ENCODE results near the gene CLIP2. TPM values are rescaled to one million over a fixed set of nuclear protein-coding genes. Genes with fewer than 3 reads are reported as not detected.
A peak's percentile ranks its signal among the peaks of the same experiment; 100 is the strongest.
"Not testable (repeated sequence)": the region's sequence is repeated elsewhere in the genome, so short reads cannot be mapped to it uniquely, and the experiment has no call there.

CLIP2 gene
- total and polyA plus RNA-seq, 2 of the 4 experiments (the other 2 are of a cell fraction) = 18.1 to 20.7 TPM

- Histone ChIP-seq H3K79me1 (ENCODE audit: low read depth in 1 of 2, low read length in 2 of 2) (no peaks in the 10 kb centered on the region), H2BK15ac (ENCODE audit: low read depth, low read length) (no peak overlapping the region), H4K5ac (ENCODE audit: low read depth, low read length) (no peak overlapping the region), H3K9me3 (ENCODE audit: control insufficient read depth, insufficient read depth, low read length) (no peaks in the 10 kb centered on the region), H3K18ac (ENCODE audit: low read depth, low read length) (no peak overlapping the region), H4K8ac (ENCODE audit: low read depth in 2 of 2, low read length in 2 of 2) (no peak overlapping the region), H2AFZ (replicated peaks; ENCODE audit: low read length, poor library complexity) (no peak overlapping the region), H3K27me3 (ENCODE audit: control insufficient read depth, insufficient read depth, low read length) (no peaks in the 10 kb centered on the region), H3K4ac (ENCODE audit: low read depth, low read length) (no peak overlapping the region), H4K20me1 (ENCODE audit: insufficient read depth, low read length) (no peaks in the 10 kb centered on the region), H3K56ac (ENCODE audit: extremely low read depth, insufficient read depth, low read length) (no peak overlapping the region), H3K14ac (replicated peaks; ENCODE audit: low read depth, low read length) (no peak overlapping the region), H3K9ac (ENCODE audit: low read depth, low read length) (no peak overlapping the region), H3K4me2 (ENCODE audit: low read depth, low read length) (no peak overlapping the region), H3K9me1 (ENCODE audit: insufficient read depth, low read length) (no peaks in the 10 kb centered on the region), H3K27ac (ENCODE audit: insufficient read depth, low read length) (no peak overlapping the region), H3K4me3 (ENCODE audit: insufficient read depth, low read depth, low read length) (no peak overlapping the region), H2BK120ac (ENCODE audit: low read depth, low read length) (no peak overlapping the region), H2AK5ac (ENCODE audit: low read depth, low read length) (0 out of 2 replicates have a peak overlapping the region, but pooled peaks have one; percentile 10), H4K91ac (ENCODE audit: insufficient read depth, low read depth, low read length) (no peak overlapping the region), H3K23ac (ENCODE audit: low read depth, low read length) (no peak overlapping the region), H2BK20ac (ENCODE audit: low read depth, low read length) (no peak overlapping the region), H3K36me3 (ENCODE audit: control insufficient read depth, insufficient read depth, low read length) (no peaks in the 10 kb centered on the region), H2AK9ac (replicated peaks; ENCODE audit: low read depth, low read length, poor library complexity) (no peak overlapping the region), H3K4me1 (ENCODE audit: control insufficient read depth, insufficient read depth, low read length) (peaks cover 1% of the 10 kb centered on the region; the same call in 1 of the 2 replicates), H2BK5ac (ENCODE audit: low read depth, low read length, poor library complexity, severe bottlenecking) (no peak overlapping the region)
- intact Hi-C loops (cut with micrococcal nuclease) = loop anchor here (10.0 kb wide), 1 partner anchor 256 kb away; no protein-coding TSS in a partner anchor
- in situ Hi-C loops (cut with MboI; ENCODE audit: low sequenced_read_pairs) = no loop called here
- TF ChIP-seq RAD21 (IDR thresholded peaks at IDR 0.05; ENCODE audit: low read length) (no peak), FOS (IDR thresholded peaks at IDR 0.05; ENCODE audit: low read depth, low read length) (no peak), MAFK (IDR thresholded peaks at IDR 0.05; ENCODE audit: low read depth, low read length) (no peak)
- BruUV-seq (replicated peaks) = no TSS peak
- CTCF ChIA-PET = no interaction called here
- DNase-seq = no peak
- no peak for ATAC-seq (ENCODE audit: low read depth)
- dilution Hi-C loops (cut with HindIII; ENCODE audit: low sequenced_read_pairs, unreplicated experiment) = no loop called here
- POLR2A ChIA-PET (ENCODE audit: unreplicated experiment) = no interaction called here
- WGBS, 2 experiments (ENCODE audit: extremely low coverage in 2 of 2, insufficient read length in 1 of 2) = 77% methylated on average over 10 of the region's 10 CpGs; no CpG with 5 or more reads in 1 of the 2 experiments
Observed at GRCh38 chr7:74418538-74418937, 129.3 kb downstream of the CLIP2 start.

GRCh38 chr7:74419232-74419631, 130.0 kb downstream of the CLIP2 start:
- H2BK20ac ChIP-seq (ENCODE audit: low read depth, low read length); H3K9me3 ChIP-seq (ENCODE audit: control insufficient read depth, insufficient read depth, low read length); H3K4me3 ChIP-seq (ENCODE audit: insufficient read depth, low read depth, low read length); H2AK5ac ChIP-seq (ENCODE audit: low read depth, low read length); H3K23ac ChIP-seq (ENCODE audit: low read depth, low read length); H2AK9ac ChIP-seq (replicated peaks; ENCODE audit: low read depth, low read length, poor library complexity); CTCF ChIA-PET; H4K8ac ChIP-seq (ENCODE audit: low read depth in 2 of 2, low read length in 2 of 2); ATAC-seq (ENCODE audit: low read depth); H2BK15ac ChIP-seq (ENCODE audit: low read depth, low read length); H3K27me3 ChIP-seq (ENCODE audit: control insufficient read depth, insufficient read depth, low read length); H2BK5ac ChIP-seq (ENCODE audit: low read depth, low read length, poor library complexity, severe bottlenecking); H3K14ac ChIP-seq (replicated peaks; ENCODE audit: low read depth, low read length); H2BK120ac ChIP-seq (ENCODE audit: low read depth, low read length); H3K4me1 ChIP-seq (ENCODE audit: control insufficient read depth, insufficient read depth, low read length); H3K4me2 ChIP-seq (ENCODE audit: low read depth, low read length); dilution Hi-C loops (cut with HindIII; ENCODE audit: low sequenced_read_pairs, unreplicated experiment); H3K9ac ChIP-seq (ENCODE audit: low read depth, low read length); in situ Hi-C loops (cut with MboI; ENCODE audit: low sequenced_read_pairs); POLR2A ChIA-PET (ENCODE audit: unreplicated experiment); H4K91ac ChIP-seq (ENCODE audit: insufficient read depth, low read depth, low read length); H3K36me3 ChIP-seq (ENCODE audit: control insufficient read depth, insufficient read depth, low read length); H4K5ac ChIP-seq (ENCODE audit: low read depth, low read length); H3K27ac ChIP-seq (ENCODE audit: insufficient read depth, low read length); H3K18ac ChIP-seq (ENCODE audit: low read depth, low read length); H3K9me1 ChIP-seq (ENCODE audit: insufficient read depth, low read length); DNase-seq; H4K20me1 ChIP-seq (ENCODE audit: insufficient read depth, low read length); H3K4ac ChIP-seq (ENCODE audit: low read depth, low read length); H3K56ac ChIP-seq (ENCODE audit: extremely low read depth, insufficient read depth, low read length); H3K79me1 ChIP-seq (ENCODE audit: low read depth in 1 of 2, low read length in 2 of 2); BruUV-seq (replicated peaks): not testable (repeated sequence)
- intact Hi-C loops (cut with micrococcal nuclease) = loop anchor here (10.0 kb wide), 1 partner anchor 256 kb away; no protein-coding TSS in a partner anchor
- H2AFZ ChIP-seq (replicated peaks; ENCODE audit: low read length, poor library complexity) = peak overlapping the region; percentile 43
- 25% methylated on average over 2 of the region's 4 CpGs; no CpG with 5 or more reads in 1 of the 2 experiments for WGBS, 2 experiments (ENCODE audit: extremely low coverage in 2 of 2, insufficient read length in 1 of 2)
